Upper lobe of right lung (tissue), 1 donor: ENCODE data around the gene MAP6. TPM values are rescaled to one million over a fixed set of nuclear protein-coding genes. Genes with fewer than 3 reads are reported as not detected.

Source experiments
- ATAC-seq: fragments of 200-7000 bp; cut with Tn5 transposase; one replicate; pipeline ENCODE4 v1.9.1; 2020; ENCODE audit warnings: mild to moderate bottlenecking, moderate library complexity
- DNase-seq: peaks from one replicate; pipeline ENCODE4 v3.0.0-alpha.2; 2020
- H3K27ac ChIP-seq: fragments of 200-600 bp; one replicate; pipeline ENCODE4 v1.8.0; 2022
- H3K27me3 ChIP-seq: fragments of 200-600 bp; one replicate; pipeline ENCODE4 v1.8.0; 2022; ENCODE audit warnings: mild to moderate bottlenecking
- H3K36me3 ChIP-seq: fragments of 200-600 bp; one replicate; pipeline ENCODE4 v1.8.0; 2022
- H3K4me1 ChIP-seq: fragments of 200-600 bp; one replicate; pipeline ENCODE4 v1.8.0; 2022
- H3K4me3 ChIP-seq: fragments of 200-600 bp; one replicate; pipeline ENCODE4 v1.8.0; 2022; ENCODE audit warnings: mild to moderate bottlenecking
- H3K9me3 ChIP-seq: fragments of 200-600 bp; one replicate; pipeline ENCODE4 v1.8.0; 2022
- intact Hi-C: fragments of 100-400 bp; cut with DNase I; formaldehyde crosslinking; loops from one replicate; pipeline ENCODE4 v1.11.0; 2022
- long read RNA-seq: library from polyadenylated mRNA; unstranded; transcript quantifications from one replicate; pipeline ENCODE4 v2.0.0, GENCODE V29; 2021
- total RNA-seq: library from RNA; stranded (reverse); fragmentation: NEBNext Ultra II Directional; extraction: Animal tissue kit (Norgen Biotek cat#: 25700); gene quantifications from one replicate; pipeline ENCODE4 v1.2.1, GENCODE V29; 2021
- TF ChIP-seq, protein P1 (sequence below): fragments of 200-600 bp; IDR thresholded peaks from one replicate; pipeline ENCODE4 v1.8.0; 2022; ENCODE audit warnings: antibody characterized with exemption
- donor health status: DM: no; HTN: yes; CAD: no; lungs with severe emphysema.

MAP6 gene
- 5.8 TPM for total RNA-seq
- long read RNA-seq, full-length matches to known transcripts: 13 of 19 reads
- long read RNA-seq, partial matches to known transcripts: 1 of 19 reads
- long read RNA-seq, other reads (novel, unspliced or antisense): 5 of 19 reads

GRCh38 chr11:75668451-75669297 is at the start of gene MAP6:
TSS of gene MAP6 (minus strand) at chr11:75669038. CDS start at chr11:75668369, 669 bp downstream.
- DNase-seq: no peak
- H3K36me3 ChIP-seq: no peaks in the 10 kb centered on the region
- peak within 1 kb of the TSS; percentile 52 for H3K4me3 ChIP-seq
- ATAC-seq: peak; percentile 37
- peaks cover 13% of the 10 kb centered on the region for H3K4me1 ChIP-seq
- peaks cover 32% of the 10 kb centered on the region for H3K27me3 ChIP-seq
- intact Hi-C loops: no loop called here
- TF ChIP-seq, protein P1, sequence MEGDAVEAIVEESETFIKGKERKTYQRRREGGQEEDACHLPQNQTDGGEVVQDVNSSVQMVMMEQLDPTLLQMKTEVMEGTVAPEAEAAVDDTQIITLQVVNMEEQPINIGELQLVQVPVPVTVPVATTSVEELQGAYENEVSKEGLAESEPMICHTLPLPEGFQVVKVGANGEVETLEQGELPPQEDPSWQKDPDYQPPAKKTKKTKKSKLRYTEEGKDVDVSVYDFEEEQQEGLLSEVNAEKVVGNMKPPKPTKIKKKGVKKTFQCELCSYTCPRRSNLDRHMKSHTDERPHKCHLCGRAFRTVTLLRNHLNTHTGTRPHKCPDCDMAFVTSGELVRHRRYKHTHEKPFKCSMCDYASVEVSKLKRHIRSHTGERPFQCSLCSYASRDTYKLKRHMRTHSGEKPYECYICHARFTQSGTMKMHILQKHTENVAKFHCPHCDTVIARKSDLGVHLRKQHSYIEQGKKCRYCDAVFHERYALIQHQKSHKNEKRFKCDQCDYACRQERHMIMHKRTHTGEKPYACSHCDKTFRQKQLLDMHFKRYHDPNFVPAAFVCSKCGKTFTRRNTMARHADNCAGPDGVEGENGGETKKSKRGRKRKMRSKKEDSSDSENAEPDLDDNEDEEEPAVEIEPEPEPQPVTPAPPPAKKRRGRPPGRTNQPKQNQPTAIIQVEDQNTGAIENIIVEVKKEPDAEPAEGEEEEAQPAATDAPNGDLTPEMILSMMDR: no peak
- no peaks in the 10 kb centered on the region for H3K9me3 ChIP-seq
- H3K27ac ChIP-seq: no peak within 1 kb of the TSS

DNA sequence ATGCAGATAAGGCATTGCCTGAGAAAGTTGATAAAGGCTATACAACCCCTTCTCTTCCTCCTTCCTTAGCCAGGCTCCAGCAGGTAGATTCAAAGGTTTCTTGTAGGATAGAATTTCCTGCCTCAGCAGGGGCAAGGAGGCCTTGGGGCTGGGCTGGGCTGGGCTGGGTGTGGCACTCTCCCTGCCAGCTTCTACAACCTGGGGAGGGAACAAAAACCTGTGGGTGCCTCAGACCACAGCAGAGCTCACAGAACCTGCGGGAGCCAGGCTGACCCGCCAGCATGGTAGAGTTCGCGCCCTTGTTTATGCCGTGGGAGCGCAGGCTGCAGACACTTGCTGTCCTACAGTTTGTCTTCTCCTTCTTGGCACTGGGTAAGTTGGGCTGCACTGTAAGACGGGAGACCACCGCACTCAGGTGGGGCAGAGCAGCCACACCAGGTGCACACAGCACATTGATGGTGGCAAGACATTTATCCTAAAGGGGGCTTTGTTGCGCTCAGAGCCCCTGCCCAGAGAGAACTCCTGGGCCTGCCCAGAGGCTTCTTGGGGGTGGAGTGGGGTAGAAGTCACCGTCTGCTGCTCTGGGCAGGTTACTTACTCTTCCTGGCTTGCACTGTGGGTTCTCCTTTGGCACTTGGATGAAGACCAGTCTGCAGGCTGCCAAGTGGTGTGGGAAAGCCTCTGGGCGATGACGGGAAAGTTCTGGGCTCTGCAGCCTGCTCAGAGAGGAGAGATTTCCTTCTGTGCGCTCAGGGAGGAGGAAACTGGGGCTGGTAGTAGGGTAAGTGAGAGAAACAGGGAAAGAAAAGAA is 49.0 kb upstream of the MAP6 start, which contains the start of gene MOGAT2:
Gene MOGAT2, plus strand, starts transcription at position 231 of the 811 bp plus-strand sequence. Its CDS starts 51 bp downstream, at position 282.
- H3K4me1 ChIP-seq: no peaks in the 10 kb centered on the region

GRCh38 chr11:75716659-75717058 is 47.8 kb upstream of the MAP6 start:
- Histone ChIP-seq H3K9me3 (no peaks in the 10 kb centered on the region), H3K4me3 (no peak overlapping the region), H3K4me1 (no peaks in the 10 kb centered on the region), H3K27me3 (no peaks in the 10 kb centered on the region), H3K27ac (no peak overlapping the region), H3K36me3 (no peaks in the 10 kb centered on the region)
- DNase-seq (no peak), ATAC-seq (no peak)
- TF ChIP-seq, protein P1: no peak
- intact Hi-C loops: no loop called here

More for the DNA sequence above, 49.0 kb upstream of the MAP6 start, which contains the start of gene MOGAT2:
- H3K9me3 ChIP-seq: no peaks in the 10 kb centered on the region
- no peak within 1 kb of the TSS for H3K27ac ChIP-seq
- TF ChIP-seq, protein P1: no peak
- ATAC-seq: no peak
- intact Hi-C loops: no loop called here
- no peak within 1 kb of the TSS for H3K4me3 ChIP-seq
- H3K27me3 ChIP-seq: no peaks in the 10 kb centered on the region
- no peak for DNase-seq
- H3K36me3 ChIP-seq: no peaks in the 10 kb centered on the region

DNA sequence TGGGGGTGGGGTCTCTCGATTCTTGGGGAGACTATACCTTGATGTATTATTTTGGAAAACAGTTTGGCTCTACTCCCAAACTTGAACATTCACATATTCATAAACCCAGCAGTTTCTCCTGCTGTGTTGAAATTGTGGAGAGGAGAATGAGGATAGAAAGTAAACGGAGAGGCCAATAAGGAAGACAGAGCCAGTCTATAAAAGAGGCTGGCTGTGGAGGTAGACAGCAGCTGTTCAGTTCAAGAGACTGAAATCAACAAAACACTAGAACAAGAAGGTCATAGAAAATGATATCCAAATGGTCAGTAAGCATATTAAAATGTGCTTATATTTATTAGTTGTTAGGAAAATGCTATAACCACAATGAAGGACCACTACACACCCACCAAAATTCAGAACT is 46.9 kb upstream of the MAP6 start:
- H3K4me3 ChIP-seq: no peak overlapping the region
- H3K27me3 ChIP-seq: no peaks in the 10 kb centered on the region
- no peaks in the 10 kb centered on the region for H3K36me3 ChIP-seq
- H3K27ac ChIP-seq: no peak overlapping the region
- no peaks in the 10 kb centered on the region for H3K4me1 ChIP-seq
- TF ChIP-seq, protein P1: no peak
- no peaks in the 10 kb centered on the region for H3K9me3 ChIP-seq
- DNase-seq (no peak), ATAC-seq (no peak)
- intact Hi-C loops: no loop called here

DNA sequence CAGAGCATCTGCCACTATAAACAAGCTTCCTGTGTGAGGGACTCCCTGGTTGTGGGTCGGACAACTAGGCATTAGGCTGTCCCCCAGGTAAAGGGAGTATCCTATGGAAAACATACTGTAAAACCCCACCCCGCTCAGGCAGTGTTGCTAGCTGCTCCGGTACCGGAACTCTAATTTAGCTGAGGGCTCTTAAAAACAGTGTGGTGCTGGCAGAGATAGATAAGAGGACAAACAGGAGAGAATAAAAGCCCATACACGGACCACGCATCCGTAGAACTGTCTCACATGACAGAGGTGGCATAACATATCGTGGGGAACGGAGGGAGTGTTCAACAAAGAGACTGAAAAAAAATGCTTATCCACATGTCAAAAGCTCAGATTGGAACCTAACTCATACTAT is 45.4 kb upstream of the MAP6 start:
- no peak for DNase-seq

More for the DNA sequence above, 45.4 kb upstream of the MAP6 start:
- TF ChIP-seq, protein P1: no peak
- Histone ChIP-seq H3K4me1 (no peaks in the 10 kb centered on the region), H3K4me3 (no peak overlapping the region), H3K27ac (no peak overlapping the region), H3K36me3 (no peaks in the 10 kb centered on the region), H3K27me3 (no peaks in the 10 kb centered on the region), H3K9me3 (no peaks in the 10 kb centered on the region)
- ATAC-seq: no peak
- intact Hi-C loops: no loop called here
